ENCODE results near the gene CACNA2D4.

The CACNA2D4 gene

GRCh38 chr12:1917172-1918070, 1.0 kb downstream of the CACNA2D4 start:
- no peak for DNase-seq

- DNase-seq: no peak
Measured at GRCh38 chr12:1916371-1917171, 1.9 kb downstream of the CACNA2D4 start.

GRCh38 chr12:1915082-1915968, 3.1 kb downstream of the CACNA2D4 start:
- peak; percentile 20 for DNase-seq

GRCh38 chr12:1914114-1914911, 4.1 kb downstream of the CACNA2D4 start:
- no peak for DNase-seq

- no peak for DNase-seq
Measured at GRCh38 chr12:1913377-1914113, 4.9 kb downstream of the CACNA2D4 start.

GRCh38 chr12:1912580-1913376, 5.7 kb downstream of the CACNA2D4 start:
- no peak for DNase-seq

GRCh38 chr12:1911598-1912575, 6.6 kb downstream of the CACNA2D4 start:
- DNase-seq: no peak

GRCh38 chr12:1910468-1910867, 8.0 kb downstream of the CACNA2D4 start:
- no peak for DNase-seq

- no peak for DNase-seq
Measured at GRCh38 chr12:1908758-1909157, 9.7 kb downstream of the CACNA2D4 start.

- peak; percentile 11 for DNase-seq
Measured at GRCh38 chr12:1907652-1908611, 10.5 kb downstream of the CACNA2D4 start.

GRCh38 chr12:1906579-1906978, 11.9 kb downstream of the CACNA2D4 start:
- no peak for DNase-seq

- DNase-seq: no peak
Measured at GRCh38 chr12:1904875-1905274, 13.6 kb downstream of the CACNA2D4 start.

- no peak for DNase-seq
Measured at GRCh38 chr12:1896964-1897363, 21.5 kb downstream of the CACNA2D4 start.

GRCh38 chr12:1890810-1891209, 27.6 kb downstream of the CACNA2D4 start:
- no peak for DNase-seq

- no peak for DNase-seq
Measured at GRCh38 chr12:1890119-1890703, 28.2 kb downstream of the CACNA2D4 start.

- no peak for DNase-seq
Measured at GRCh38 chr12:1888923-1889322, 29.5 kb downstream of the CACNA2D4 start.

- no peak for DNase-seq
Measured at GRCh38 chr12:1886396-1887008, 31.9 kb downstream of the CACNA2D4 start.
